Superior temporal gyrus (tissue), 1 donor: ENCODE results near the gene SLC4A1.

ENCODE experiments used
- DNase-seq: peaks from one replicate; pipeline ENCODE4 v3.0.0-alpha.2; 2016; ENCODE audit errors: extremely low spot score

Gene SLC4A1

GRCh38 chr17:44205962-44206824 is 61.7 kb downstream of the SLC4A1 start:
- no peak for DNase-seq

- DNase-seq: no peak
These were observed 63.5 kb downstream of the SLC4A1 start for GRCh38 chr17:44204441-44204882.

- DNase-seq: peak; percentile 38
These were observed 64.0 kb downstream of the SLC4A1 start for GRCh38 chr17:44203731-44204440.

GRCh38 chr17:44202756-44203155 is 65.2 kb downstream of the SLC4A1 start:
- DNase-seq: no peak

GRCh38 chr17:44200478-44201155 is 67.3 kb downstream of the SLC4A1 start:
- no peak for DNase-seq

GRCh38 chr17:44199553-44200477 is 68.1 kb downstream of the SLC4A1 start, which contains the start of gene ATXN7L3:
TSS of gene ATXN7L3 (minus strand) at chr17:44199884. CDS start at chr17:44198070, 1,814 bp downstream.
- peak; percentile 86 for DNase-seq

- no peak for DNase-seq
These were observed 69.0 kb downstream of the SLC4A1 start for GRCh38 chr17:44198721-44199552.
